ENCODE measurements around the gene RTN4RL1.

DNA sequence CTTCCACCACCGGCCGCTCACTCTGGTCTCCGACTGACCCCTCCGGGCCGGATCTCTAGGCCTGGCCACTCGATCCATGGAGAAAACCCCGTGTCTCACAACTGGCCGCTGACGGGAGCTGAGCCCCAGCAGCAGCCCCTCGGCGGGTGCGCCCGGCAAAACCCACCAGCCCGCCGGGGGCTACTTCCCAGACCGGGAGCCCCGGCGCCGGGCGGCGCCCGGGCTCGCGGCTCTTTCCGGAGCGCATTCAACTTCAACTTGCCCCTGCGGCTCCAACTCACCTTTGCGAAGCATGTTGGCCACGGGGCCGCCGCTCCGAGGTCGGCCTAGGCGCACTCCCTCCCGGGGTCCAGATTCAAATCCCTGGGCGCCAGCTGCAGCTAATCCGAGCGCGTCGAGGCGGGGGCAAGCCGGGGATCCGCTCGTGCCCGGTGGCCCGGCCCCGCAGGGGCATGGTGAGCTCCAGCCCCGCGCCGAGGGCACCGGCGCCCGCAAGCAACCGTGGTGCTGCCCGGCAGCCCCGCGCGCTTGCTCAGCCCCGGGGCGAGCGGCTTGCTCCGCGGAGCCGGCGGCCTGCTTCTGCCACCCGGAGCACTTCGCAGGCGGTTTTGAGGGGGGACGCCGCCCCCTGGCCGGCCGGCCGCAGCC is 438 bp downstream of the RTN4RL1 start:
- TF ChIP-seq, protein P1, sequence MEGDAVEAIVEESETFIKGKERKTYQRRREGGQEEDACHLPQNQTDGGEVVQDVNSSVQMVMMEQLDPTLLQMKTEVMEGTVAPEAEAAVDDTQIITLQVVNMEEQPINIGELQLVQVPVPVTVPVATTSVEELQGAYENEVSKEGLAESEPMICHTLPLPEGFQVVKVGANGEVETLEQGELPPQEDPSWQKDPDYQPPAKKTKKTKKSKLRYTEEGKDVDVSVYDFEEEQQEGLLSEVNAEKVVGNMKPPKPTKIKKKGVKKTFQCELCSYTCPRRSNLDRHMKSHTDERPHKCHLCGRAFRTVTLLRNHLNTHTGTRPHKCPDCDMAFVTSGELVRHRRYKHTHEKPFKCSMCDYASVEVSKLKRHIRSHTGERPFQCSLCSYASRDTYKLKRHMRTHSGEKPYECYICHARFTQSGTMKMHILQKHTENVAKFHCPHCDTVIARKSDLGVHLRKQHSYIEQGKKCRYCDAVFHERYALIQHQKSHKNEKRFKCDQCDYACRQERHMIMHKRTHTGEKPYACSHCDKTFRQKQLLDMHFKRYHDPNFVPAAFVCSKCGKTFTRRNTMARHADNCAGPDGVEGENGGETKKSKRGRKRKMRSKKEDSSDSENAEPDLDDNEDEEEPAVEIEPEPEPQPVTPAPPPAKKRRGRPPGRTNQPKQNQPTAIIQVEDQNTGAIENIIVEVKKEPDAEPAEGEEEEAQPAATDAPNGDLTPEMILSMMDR (IDR thresholded peaks at IDR 0.05), result no peak
- TF ChIP-seq POLR2A (IDR thresholded peaks at IDR 0.05), result no peak

Measured in vagina (tissue), 2 donors.